Trophoblast cell (in vitro differentiated cells and primary cell): ENCODE results near the gene THAP3.

Source experiments
- DNase-seq, 2 donors: peaks; one replicate each; pipeline ENCODE4 v3.0.0-alpha.2; 2016
- H2AFZ ChIP-seq: 2 replicates; pipeline ENCODE4 v1.6.1; 2013; ENCODE audit warnings: low read length, moderate library complexity, mild to moderate bottlenecking; ENCODE audit not compliant: insufficient read depth, poor library complexity
- H2AK5ac ChIP-seq: 2 replicates; pipeline ENCODE4 v1.6.1; 2013; ENCODE audit warnings: mild to moderate bottlenecking, low read length
- H2BK120ac ChIP-seq: 2 replicates; pipeline ENCODE4 v1.6.1; 2013; ENCODE audit warnings: low read length, mild to moderate bottlenecking, moderate library complexity; ENCODE audit not compliant: insufficient read depth, poor library complexity
- H2BK12ac ChIP-seq: 2 replicates; pipeline ENCODE4 v1.6.1; 2013; ENCODE audit warnings: mild to moderate bottlenecking, low read length, moderate library complexity
- H2BK5ac ChIP-seq: 2 replicates; pipeline ENCODE4 v1.6.1; 2013; ENCODE audit warnings: low read length, low read depth, moderate library complexity, mild to moderate bottlenecking; ENCODE audit not compliant: poor library complexity
- H3K14ac ChIP-seq: 2 replicates; pipeline ENCODE4 v1.6.1; 2013; ENCODE audit warnings: mild to moderate bottlenecking, low read length
- H3K18ac ChIP-seq: 2 replicates; pipeline ENCODE4 v1.6.1; 2013; ENCODE audit warnings: mild to moderate bottlenecking, low read length
- H3K23ac ChIP-seq: 2 replicates; pipeline ENCODE4 v1.6.1; 2013; ENCODE audit warnings: low read length
- H3K27ac ChIP-seq: 2 replicates; pipeline ENCODE4 v1.5.1; 2013; ENCODE audit warnings: low read depth, mild to moderate bottlenecking, inconsistent platforms, low read length, moderate library complexity
- H3K27me3 ChIP-seq: 2 replicates; pipeline ENCODE4 v1.6.1; 2013; ENCODE audit warnings: inconsistent platforms, mild to moderate bottlenecking, low read length, moderate library complexity; ENCODE audit not compliant: insufficient read depth
- H3K36me3 ChIP-seq, 2 experiments: 1 replicate in 1 of 2; 2 replicates in 1 of 2; pipeline ENCODE4 v1.6.1; 2013; ENCODE audit warnings: low read length in 2 of 2, mild to moderate bottlenecking in 2 of 2, moderate library complexity in 1 of 2; ENCODE audit not compliant: insufficient read depth in 2 of 2, control insufficient read depth in 1 of 2
- H3K4ac ChIP-seq: 2 replicates; pipeline ENCODE4 v1.6.1; 2013; ENCODE audit warnings: low read depth, mild to moderate bottlenecking, low read length, moderate library complexity
- H3K4me1 ChIP-seq, 2 experiments: 1 replicate in 1 of 2; 2 replicates in 1 of 2; pipeline ENCODE4 v1.6.1; 2013; ENCODE audit warnings: low read length in 2 of 2, mild to moderate bottlenecking in 2 of 2, moderate library complexity in 1 of 2; ENCODE audit not compliant: insufficient read depth in 2 of 2, control insufficient read depth in 1 of 2
- H3K4me2 ChIP-seq: 2 replicates; pipeline ENCODE4 v1.6.1; 2013; ENCODE audit warnings: inconsistent platforms, mild to moderate bottlenecking, low read length, moderate library complexity
- H3K4me3 ChIP-seq: 2 replicates; pipeline ENCODE4 v1.5.1; 2013; ENCODE audit warnings: mild to moderate bottlenecking, low read depth, low read length, inconsistent platforms
- H3K79me1 ChIP-seq: one replicate; pipeline ENCODE4 v1.6.1; 2013; ENCODE audit warnings: low read length
- H3K79me2 ChIP-seq: 2 replicates; pipeline ENCODE4 v1.6.1; 2013; ENCODE audit warnings: low read length, mild to moderate bottlenecking; ENCODE audit not compliant: control insufficient read depth, insufficient read depth, poor library complexity
- H3K9ac ChIP-seq: 2 replicates; pipeline ENCODE4 v1.6.1; 2013; ENCODE audit warnings: mild to moderate bottlenecking, low read length
- H3K9me3 ChIP-seq: 2 replicates; pipeline ENCODE4 v1.6.1; 2013; ENCODE audit warnings: low read depth, mild to moderate bottlenecking, control low read depth, inconsistent platforms, low read length; ENCODE audit not compliant: insufficient read depth
- H4K12ac ChIP-seq: 2 replicates; pipeline ENCODE4 v1.6.1; 2013; ENCODE audit warnings: low read depth, mild to moderate bottlenecking, low read length, moderate library complexity
- H4K8ac ChIP-seq: 2 replicates; pipeline ENCODE4 v1.6.1; 2013; ENCODE audit warnings: low read depth, mild to moderate bottlenecking, low read length, moderate library complexity
- H4K91ac ChIP-seq: one replicate; pipeline ENCODE4 v1.6.1; 2013; ENCODE audit warnings: low read depth, mild to moderate bottlenecking, low read length, moderate library complexity
- WGBS: extraction: QIAGEN DNeasy Blood & Tissue Kit; methylation state at CpG from one replicate; pipeline ENCODE4 v1.1.7; 2013; ENCODE audit warnings: missing lambda C conversion rate; ENCODE audit not compliant: insufficient read length, insufficient coverage; ENCODE audit errors: extremely low coverage; 5-methylcytosine and 5-hydroxymethylcytosine counted together

Gene THAP3

DNA sequence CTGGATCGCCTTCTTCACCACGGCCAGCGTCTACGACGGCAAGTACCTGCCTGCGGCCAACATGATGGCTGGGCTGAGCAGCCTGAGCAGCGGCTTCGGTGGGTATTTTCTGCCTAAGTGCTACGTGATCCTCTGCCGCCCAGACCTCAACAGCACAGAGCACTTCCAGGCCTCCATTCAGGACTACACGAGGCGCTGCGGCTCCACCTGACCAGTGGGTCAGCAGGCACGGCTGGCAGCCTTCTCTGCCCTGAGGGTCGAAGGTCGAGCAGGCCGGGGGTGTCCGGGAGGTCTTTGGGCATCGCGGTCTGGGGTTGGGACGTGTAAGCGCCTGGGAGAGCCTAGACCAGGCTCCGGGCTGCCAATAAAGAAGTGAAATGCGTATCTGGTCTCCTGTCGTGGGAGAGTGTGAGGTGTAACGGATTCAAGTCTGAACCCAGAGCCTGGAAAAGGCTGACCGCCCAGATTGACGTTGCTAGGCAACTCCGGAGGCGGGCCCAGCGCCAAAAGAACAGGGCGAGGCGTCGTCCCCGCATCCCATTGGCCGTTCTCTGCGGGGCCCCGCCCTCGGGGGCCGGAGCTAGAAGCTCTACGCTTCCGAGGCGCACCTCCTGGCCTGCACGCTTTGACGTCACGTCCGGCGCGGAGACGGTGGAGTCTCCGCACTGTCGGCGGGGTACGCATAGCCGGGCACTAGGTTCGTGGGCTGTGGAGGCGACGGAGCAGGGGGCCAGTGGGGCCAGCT lies 45.1 kb upstream of the THAP3 start, which contains the start of gene ZBTB48:
TSS of gene ZBTB48 (plus strand) at position 621 of the 745 bp plus-strand sequence. CDS start 616 bp downstream, outside the sequence.
- Histone ChIP-seq H3K9me3 (peaks cover 3% of the 10 kb centered on the region), H4K8ac (peak within 1 kb of the TSS; percentile 61), H3K36me3 (peaks cover 0 to 8% of the 10 kb centered on the region in 2 experiments), H3K4me1 (peaks cover 11 to 12% of the 10 kb centered on the region in 2 experiments), H3K14ac (peak within 1 kb of the TSS; percentile 12), H2AFZ (peak within 1 kb of the TSS; percentile 55), H3K79me1 (peaks cover 6% of the 10 kb centered on the region), H4K91ac (peak within 1 kb of the TSS; percentile 37), H2BK12ac (peak within 1 kb of the TSS; percentile 34), H2BK5ac (no peak within 1 kb of the TSS), H2AK5ac (peak within 1 kb of the TSS; percentile 42), H3K4me3 (peak within 1 kb of the TSS; percentile 95), H4K12ac (peak within 1 kb of the TSS; percentile 10), H2BK120ac (no peak within 1 kb of the TSS), H3K4ac (peak within 1 kb of the TSS; percentile 9), H3K9ac (peak within 1 kb of the TSS; percentile 20), H3K79me2 (peaks cover 3% of the 10 kb centered on the region), H3K27ac (no peak within 1 kb of the TSS), H3K23ac (no peak within 1 kb of the TSS), H3K4me2 (peak within 1 kb of the TSS; percentile 70), H3K18ac (peak within 1 kb of the TSS; percentile 21), H3K27me3 (no peaks in the 10 kb centered on the region)
- peak; percentile 99 for DNase-seq
- no CpG with 5 or more reads among the region's 58 CpGs for WGBS

GRCh38 chr1:6580119-6580592 lies 44.5 kb upstream of the THAP3 start:
- no peak overlapping the region for H2BK120ac ChIP-seq
- H2BK5ac ChIP-seq: no peak overlapping the region
- H3K9me3 ChIP-seq: peaks cover 3% of the 10 kb centered on the region
- H3K4ac ChIP-seq: peak overlapping the region; percentile 9
- H2BK12ac ChIP-seq: no peak overlapping the region
- peaks cover 3% of the 10 kb centered on the region for H3K79me2 ChIP-seq
- H4K8ac ChIP-seq: peak overlapping the region; percentile 61
- H3K4me3 ChIP-seq: peak overlapping the region; percentile 95
- H3K4me1 ChIP-seq: peaks cover 11 to 12% of the 10 kb centered on the region in 2 experiments
- H3K79me1 ChIP-seq: peaks cover 6% of the 10 kb centered on the region
- H3K36me3 ChIP-seq: peaks cover 0 to 8% of the 10 kb centered on the region in 2 experiments
- peak overlapping the region; percentile 69 for H3K4me2 ChIP-seq
- peak overlapping the region; percentile 10 for H4K12ac ChIP-seq
- H3K18ac ChIP-seq: peak overlapping the region; percentile 21
- peak overlapping the region; percentile 3 for H4K91ac ChIP-seq
- H3K9ac ChIP-seq: peak overlapping the region; percentile 20
- WGBS: no CpG with 5 or more reads among the region's 30 CpGs
- no peak overlapping the region for H2AK5ac ChIP-seq
- H3K27ac ChIP-seq: no peak overlapping the region
- H3K14ac ChIP-seq: peak overlapping the region; percentile 12
- DNase-seq: no peak
- H2AFZ ChIP-seq: peak overlapping the region; percentile 14
- H3K23ac ChIP-seq: no peak overlapping the region
- H3K27me3 ChIP-seq: no peaks in the 10 kb centered on the region

- H3K4me3 ChIP-seq: peak overlapping the region; percentile 95
- no peak overlapping the region for H2AK5ac ChIP-seq
- H3K36me3 ChIP-seq: peaks cover 0 to 8% of the 10 kb centered on the region in 2 experiments
- peaks cover 3% of the 10 kb centered on the region for H3K9me3 ChIP-seq
- no peaks in the 10 kb centered on the region for H3K27me3 ChIP-seq
- peak overlapping the region; percentile 69 for H3K4me2 ChIP-seq
- H2BK5ac ChIP-seq: no peak overlapping the region
- H3K79me1 ChIP-seq: peaks cover 6% of the 10 kb centered on the region
- no peak overlapping the region for H3K18ac ChIP-seq
- no peak overlapping the region for H2BK12ac ChIP-seq
- no peak for DNase-seq
- no peak overlapping the region for H3K9ac ChIP-seq
- H3K27ac ChIP-seq: no peak overlapping the region
- no peak overlapping the region for H3K23ac ChIP-seq
- H4K8ac ChIP-seq: no peak overlapping the region
- no CpG with 5 or more reads among the region's 19 CpGs for WGBS
- no peak overlapping the region for H2AFZ ChIP-seq
- no peak overlapping the region for H2BK120ac ChIP-seq
- peaks cover 11 to 12% of the 10 kb centered on the region in 2 experiments for H3K4me1 ChIP-seq
- no peak overlapping the region for H4K91ac ChIP-seq
- H3K4ac ChIP-seq: peak overlapping the region; percentile 3
- H3K79me2 ChIP-seq: peaks cover 3% of the 10 kb centered on the region
- H4K12ac ChIP-seq: peak overlapping the region; percentile 9
- H3K14ac ChIP-seq: no peak overlapping the region
These were observed 43.9 kb upstream of the THAP3 start for GRCh38 chr1:6580593-6581409.

- Histone ChIP-seq H3K18ac (no peak overlapping the region), H3K9ac (no peak overlapping the region), H3K27me3 (no peaks in the 10 kb centered on the region), H3K4ac (no peak overlapping the region), H2AFZ (no peak overlapping the region), H3K79me1 (peaks cover 6% of the 10 kb centered on the region), H2BK120ac (no peak overlapping the region), H3K4me2 (no peak overlapping the region), H4K8ac (no peak overlapping the region), H4K91ac (no peak overlapping the region), H2BK5ac (no peak overlapping the region), H3K79me2 (peaks cover 3% of the 10 kb centered on the region), H2BK12ac (no peak overlapping the region), H4K12ac (no peak overlapping the region), H3K4me1 (peaks cover 11 to 12% of the 10 kb centered on the region in 2 experiments), H3K27ac (no peak overlapping the region), H3K14ac (no peak overlapping the region), H3K23ac (no peak overlapping the region), H2AK5ac (no peak overlapping the region), H3K36me3 (peaks cover 3 to 8% of the 10 kb centered on the region in 2 experiments), H3K4me3 (no peak overlapping the region), H3K9me3 (peaks cover 3% of the 10 kb centered on the region)
- no CpG with 5 or more reads among the region's 10 CpGs for WGBS
- no peak for DNase-seq
These were observed 42.9 kb upstream of the THAP3 start for GRCh38 chr1:6581561-6582305.
